HepG2 (cell line): ENCODE data around the gene PRKG1. TPM values are rescaled to one million over a fixed set of nuclear protein-coding genes. Genes with fewer than 3 reads are reported as not detected.

ENCODE experiments used
- ATAC-seq: fragments of 200-7000 bp; cut with Tn5 transposase; 3 replicates; pipeline ENCODE4 v1.9.1; 2020; ENCODE audit warnings: mild to moderate bottlenecking, moderate library complexity
- BruUV-seq: library from RNA; stranded (reverse); fragments of 400-500 nt; replicated peaks from 2 replicates; lab custom pipeline; 2021; lab: Mats Ljungman, UMichigan
- CTCF ChIA-PET: fragments of 300-600 bp; formaldehyde crosslinking; extraction: SDS; loops from one replicate; lab custom pipeline; 2021; ENCODE audit warnings: low total read pairs, inconsistent platforms, low intra/inter-chr PET ratio; lab: Yijun Ruan, JAX
- POLR2A ChIA-PET: fragments of 350-600 bp; sonication (Branson Sonifier 250); formaldehyde crosslinking; loops from one replicate; lab custom pipeline; 2020; ENCODE audit warnings: antibody characterized with exemption, inconsistent platforms; lab: Yijun Ruan, JAX
- DNase-seq: peaks from one replicate; pipeline ENCODE4 v3.0.0-alpha.2; 2015; ENCODE audit warnings: low spot score
- FAIRE-seq: peaks from 3 replicates; lab custom pipeline; 2011; peaks lifted over from hg19 to GRCh38; lab: Jason Lieb, UNC
- H2AFZ ChIP-seq: one replicate; pipeline ENCODE4 v1.6.1; 2011; ENCODE audit warnings: low read length, inconsistent platforms
- H3K27ac ChIP-seq: fragments of 300-600 bp; 3 replicates; pipeline ENCODE4 v1.8.0; 2011; ENCODE audit warnings: mixed run types, mild to moderate bottlenecking, mixed read lengths, low read length, inconsistent platforms; ENCODE audit not compliant: insufficient read depth; ENCODE audit errors: extremely low read length
- H3K27me3 ChIP-seq, 2 experiments: fragments of 200-600 bp in 1 of 2; 2 replicates in 1 of 2; 3 replicates in 1 of 2; pipeline versions ENCODE4 v1.6.0 to v1.8.0; 2011; ENCODE audit warnings: low read length in 2 of 2, mild to moderate bottlenecking in 2 of 2, moderate library complexity in 2 of 2, inconsistent platforms in 1 of 2; ENCODE audit not compliant: insufficient read depth in 2 of 2, control insufficient read depth in 1 of 2
- H3K36me3 ChIP-seq, 2 experiments: fragments of 200-600 bp in 1 of 2; replicated peaks in 1 of 2; 2 replicates in 1 of 2; 3 replicates in 1 of 2; pipeline versions ENCODE4 v1.5.1 to v1.8.0; 2011; ENCODE audit warnings: low read length in 2 of 2, inconsistent platforms in 1 of 2; ENCODE audit not compliant: insufficient read depth in 2 of 2, control insufficient read depth in 1 of 2
- H3K4me1 ChIP-seq: 2 replicates; pipeline ENCODE4 v1.5.1; 2012; ENCODE audit warnings: low read length, inconsistent platforms; ENCODE audit not compliant: insufficient read depth
- H3K4me2 ChIP-seq: 2 replicates; pipeline ENCODE4 v1.6.0; 2011; ENCODE audit warnings: low read depth, low read length, inconsistent platforms
- H3K4me3 ChIP-seq, 3 experiments: fragments of 200-600 bp in 1 of 3; sonication (generic), shearing (Covaris generic) in 1 of 3; replicated peaks in 1 of 3; 2 replicates each; pipeline ENCODE4 v1.5.1; 2011 to 2016; ENCODE audit warnings: low read length in 3 of 3, inconsistent platforms in 2 of 3, low read depth in 2 of 3, mild to moderate bottlenecking in 2 of 3, control low read depth in 1 of 3, mixed read lengths in 1 of 3; ENCODE audit not compliant: insufficient read depth in 1 of 3
- H3K79me2 ChIP-seq: one replicate; pipeline ENCODE4 v1.6.1; 2011; ENCODE audit warnings: low read length, inconsistent platforms; ENCODE audit not compliant: insufficient read depth
- H3K9ac ChIP-seq: 2 replicates; pipeline ENCODE4 v1.6.0; 2011; ENCODE audit warnings: mild to moderate bottlenecking, low read depth, low read length, inconsistent platforms; ENCODE audit not compliant: insufficient read depth
- H3K9me3 ChIP-seq: 2 replicates; pipeline ENCODE4 v1.5.1; 2012; ENCODE audit warnings: mild to moderate bottlenecking, low read length
- H4K20me1 ChIP-seq: 2 replicates; pipeline ENCODE4 v1.6.0; 2011; ENCODE audit warnings: inconsistent platforms, mild to moderate bottlenecking, low read length, moderate library complexity; ENCODE audit not compliant: insufficient read depth
- AGO2 ChIP-seq: fragments of 200-400 bp; formaldehyde crosslinking; optimal IDR thresholded peaks from 2 replicates; pipeline ENCODE3; 2017; ENCODE audit warnings: mild to moderate bottlenecking, low read depth, low read length, moderate library complexity
- RBFOX2 ChIP-seq: fragments of 200-400 bp; formaldehyde crosslinking; IDR thresholded peaks from 2 replicates; pipeline ENCODE4 v1.6.1; 2017; ENCODE audit warnings: low read depth, mild to moderate bottlenecking, low read length
- ZNF383 ChIP-seq: sonication (generic); formaldehyde crosslinking; IDR thresholded peaks from 2 replicates; pipeline ENCODE4 v1.4.0; 2020; ENCODE audit warnings: missing genetic modification reagents, mild to moderate bottlenecking, borderline replicate concordance
- WGBS: methylation state at CpG from one replicate; pipeline ENCODE4 v1.1.6; 2017; ENCODE audit warnings: low lambda C conversion rate; 5-methylcytosine and 5-hydroxymethylcytosine counted together
- in situ Hi-C: cut with HindIII; loops from 2 replicates; pipeline ENCODE4 v1.10.0; 2017; ENCODE audit warnings: low pct_unique_long_range_greater_than_20kb; ENCODE audit not compliant: extremely low pct_ligation_motif_present
- intact Hi-C: fragments of 100-400 bp; cut with micrococcal nuclease; formaldehyde crosslinking; loops from one replicate; pipeline ENCODE4 v1.10.0; 2022; ENCODE audit not compliant: unreplicated experiment
- polyA plus RNA-seq, 8 experiments: library from polyadenylated mRNA; depleted of rRNA in 3 of 8; stranded (reverse) in 7 of 8; unstranded in 1 of 8; fragments of >200 nt; fragmentation: Illumina TruSeq in 4 of 8; extraction: Trizol in 4 of 8; gene quantifications; 2 replicates each; pipeline versions ENCODE4 v1.2.1 to v1.2.3, GENCODE V29; 2011 to 2016; ENCODE audit warnings: low read depth in 4 of 8, missing spikeins in 1 of 8, mixed read lengths in 1 of 8; ENCODE audit not compliant: insufficient read depth in 1 of 8
- total RNA-seq, 5 experiments: library from RNA; depleted of rRNA; stranded (reverse); fragments of >200 nt; fragmentation: Illumina TruSeq; extraction: Trizol; gene quantifications; 2 replicates each; pipeline ENCODE4 v1.2.3, GENCODE V29; 2016; ENCODE audit warnings: low read depth in 1 of 5
- TF ChIP-seq, protein P1 (sequence below): sonication (generic); formaldehyde crosslinking; IDR thresholded peaks from 2 replicates; pipeline ENCODE4 v1.4.0; 2020; ENCODE audit warnings: missing genetic modification reagents

Gene PRKG1
- total and polyA plus RNA-seq, 2 of the 13 experiments (the other 11 are each of a cell fraction or from before 2014, with no cell fraction given) = 0.01 TPM; not detected in 1

DNA sequence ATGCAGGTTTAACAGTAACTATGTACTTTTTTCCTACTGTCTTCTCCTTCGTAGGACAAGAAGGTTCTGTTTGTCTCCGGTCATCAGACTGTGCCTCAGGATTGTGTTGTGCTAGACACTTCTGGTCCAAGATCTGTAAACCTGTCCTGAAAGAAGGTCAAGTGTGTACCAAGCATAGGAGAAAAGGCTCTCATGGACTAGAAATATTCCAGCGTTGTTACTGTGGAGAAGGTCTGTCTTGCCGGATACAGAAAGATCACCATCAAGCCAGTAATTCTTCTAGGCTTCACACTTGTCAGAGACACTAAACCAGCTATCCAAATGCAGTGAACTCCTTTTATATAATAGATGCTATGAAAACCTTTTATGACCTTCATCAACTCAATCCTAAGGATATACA lies 1242.2 kb downstream of the PRKG1 start:
- TF ChIP-seq, protein P1, sequence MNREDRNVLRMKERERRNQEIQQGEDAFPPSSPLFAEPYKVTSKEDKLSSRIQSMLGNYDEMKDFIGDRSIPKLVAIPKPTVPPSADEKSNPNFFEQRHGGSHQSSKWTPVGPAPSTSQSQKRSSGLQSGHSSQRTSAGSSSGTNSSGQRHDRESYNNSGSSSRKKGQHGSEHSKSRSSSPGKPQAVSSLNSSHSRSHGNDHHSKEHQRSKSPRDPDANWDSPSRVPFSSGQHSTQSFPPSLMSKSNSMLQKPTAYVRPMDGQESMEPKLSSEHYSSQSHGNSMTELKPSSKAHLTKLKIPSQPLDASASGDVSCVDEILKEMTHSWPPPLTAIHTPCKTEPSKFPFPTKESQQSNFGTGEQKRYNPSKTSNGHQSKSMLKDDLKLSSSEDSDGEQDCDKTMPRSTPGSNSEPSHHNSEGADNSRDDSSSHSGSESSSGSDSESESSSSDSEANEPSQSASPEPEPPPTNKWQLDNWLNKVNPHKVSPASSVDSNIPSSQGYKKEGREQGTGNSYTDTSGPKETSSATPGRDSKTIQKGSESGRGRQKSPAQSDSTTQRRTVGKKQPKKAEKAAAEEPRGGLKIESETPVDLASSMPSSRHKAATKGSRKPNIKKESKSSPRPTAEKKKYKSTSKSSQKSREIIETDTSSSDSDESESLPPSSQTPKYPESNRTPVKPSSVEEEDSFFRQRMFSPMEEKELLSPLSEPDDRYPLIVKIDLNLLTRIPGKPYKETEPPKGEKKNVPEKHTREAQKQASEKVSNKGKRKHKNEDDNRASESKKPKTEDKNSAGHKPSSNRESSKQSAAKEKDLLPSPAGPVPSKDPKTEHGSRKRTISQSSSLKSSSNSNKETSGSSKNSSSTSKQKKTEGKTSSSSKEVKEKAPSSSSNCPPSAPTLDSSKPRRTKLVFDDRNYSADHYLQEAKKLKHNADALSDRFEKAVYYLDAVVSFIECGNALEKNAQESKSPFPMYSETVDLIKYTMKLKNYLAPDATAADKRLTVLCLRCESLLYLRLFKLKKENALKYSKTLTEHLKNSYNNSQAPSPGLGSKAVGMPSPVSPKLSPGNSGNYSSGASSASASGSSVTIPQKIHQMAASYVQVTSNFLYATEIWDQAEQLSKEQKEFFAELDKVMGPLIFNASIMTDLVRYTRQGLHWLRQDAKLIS = 0 out of 2 replicates have a peak, but pooled peaks have one; percentile 9
- TF ChIP-seq ZNF383 (CRISPR knock-in tag) (no peak), RBFOX2 (peak; percentile 64; the same call in 1 of the 2 replicates), AGO2 (peak; percentile 23)
- ChIA-PET POLR2A (no interaction called here), CTCF (no interaction called here)
- DNase-seq = no peak
- in situ Hi-C loops = loop anchor here (10.0 kb wide), 1 partner anchor 248 kb away; no protein-coding TSS in a partner anchor
- Histone ChIP-seq H3K4me1 (peaks cover 39% of the 10 kb centered on the region), H3K4me3 (peak overlapping the region in 1 of 3 experiments; percentile 68; a peak in 2 of 6 replicates), H3K9me3 (no peaks in the 10 kb centered on the region), H3K4me2 (peak overlapping the region; percentile 41), H4K20me1 (no peaks in the 10 kb centered on the region), H2AFZ (no peak overlapping the region), H3K27ac (no peak overlapping the region), H3K9ac (no peak overlapping the region; the same call in 1 of the 2 replicates), H3K36me3 (no peaks in the 10 kb centered on the region), H3K27me3 (peaks cover 0 to 13% of the 10 kb centered on the region in 2 experiments; a peak in 1 of 5 replicates), H3K79me2 (peaks cover 2% of the 10 kb centered on the region)
- no TSS peak for BruUV-seq
- FAIRE-seq = no peak
- WGBS = 89% methylated on average over 4 of the region's 4 CpGs
- intact Hi-C loops = no loop called here
- ATAC-seq = no peak
